ENCODE data around the gene PIK3C3. TPM values are rescaled to one million over a fixed set of nuclear protein-coding genes. Genes with fewer than 3 reads are reported as not detected.

Gene PIK3C3
- total RNA-seq, 1 donor from 2014 or later, result 78.4 TPM

- TF ChIP-seq CTCF (IDR thresholded peaks at IDR 0.05; ENCODE audit: unreplicated experiment), result peak; percentile 48
- Mint-ChIP-seq H3K4me3 (no peak overlapping the region), H3K27me3 (ENCODE audit: low read depth) (no peaks in the 10 kb centered on the region), H3K36me3 (peaks cover 12% of the 10 kb centered on the region), H3K9me3 (no peaks in the 10 kb centered on the region), H3K4me1 (peaks cover 16% of the 10 kb centered on the region), H3K27ac (no peak overlapping the region)
- no peak for DNase-seq (ENCODE audit: low spot score in 2 of 2, unreplicated experiment in 2 of 2)
These were observed 97.2 kb downstream of the PIK3C3 start for GRCh38 chr18:42052122-42052708.

- no peaks in the 10 kb centered on the region for H3K9me3 Mint-ChIP-seq
These were observed 98.3 kb downstream of the PIK3C3 start for GRCh38 chr18:42053188-42053781.

GRCh38 chr18:42064109-42064508 is 109.1 kb downstream of the PIK3C3 start:
- H3K27ac Mint-ChIP-seq, result no peak overlapping the region
- H3K36me3 Mint-ChIP-seq, result peaks cover 35% of the 10 kb centered on the region
- no peak for TF ChIP-seq CTCF (IDR thresholded peaks at IDR 0.05; ENCODE audit: unreplicated experiment)
- H3K4me1 Mint-ChIP-seq, result no peaks in the 10 kb centered on the region
- H3K9me3 Mint-ChIP-seq, result no peaks in the 10 kb centered on the region
- H3K27me3 Mint-ChIP-seq (ENCODE audit: low read depth), result no peaks in the 10 kb centered on the region
- H3K4me3 Mint-ChIP-seq, result no peak overlapping the region
- DNase-seq (ENCODE audit: low spot score in 2 of 2, unreplicated experiment in 2 of 2), result no peak

More at GRCh38 chr18:42053188-42053781, 98.3 kb downstream of the PIK3C3 start:
- Mint-ChIP-seq H3K36me3 (peaks cover 14% of the 10 kb centered on the region), H3K27ac (no peak overlapping the region), H3K4me1 (peaks cover 12% of the 10 kb centered on the region), H3K27me3 (ENCODE audit: low read depth) (no peaks in the 10 kb centered on the region), H3K4me3 (no peak overlapping the region)
- TF ChIP-seq CTCF (IDR thresholded peaks at IDR 0.05; ENCODE audit: unreplicated experiment), result peak; percentile 87
- peak; percentile 37 to 65 for DNase-seq (ENCODE audit: low spot score in 2 of 2, unreplicated experiment in 2 of 2)

- Mint-ChIP-seq H3K4me3 (no peak overlapping the region), H3K9me3 (no peaks in the 10 kb centered on the region), H3K4me1 (no peaks in the 10 kb centered on the region), H3K27ac (no peak overlapping the region), H3K27me3 (ENCODE audit: low read depth) (no peaks in the 10 kb centered on the region), H3K36me3 (peaks cover 47% of the 10 kb centered on the region)
- DNase-seq (ENCODE audit: low spot score in 2 of 2, unreplicated experiment in 2 of 2), result no peak
- TF ChIP-seq CTCF (IDR thresholded peaks at IDR 0.05; ENCODE audit: unreplicated experiment), result no peak
These were observed 112.5 kb downstream of the PIK3C3 start for GRCh38 chr18:42067518-42067917.

- DNase-seq (ENCODE audit: low spot score in 2 of 2, unreplicated experiment in 2 of 2), result no peak
- peaks cover 52% of the 10 kb centered on the region for H3K36me3 Mint-ChIP-seq
- TF ChIP-seq CTCF (IDR thresholded peaks at IDR 0.05; ENCODE audit: unreplicated experiment), result no peak
- H3K4me1 Mint-ChIP-seq, result no peaks in the 10 kb centered on the region
- peaks cover 3% of the 10 kb centered on the region for H3K9me3 Mint-ChIP-seq
- H3K27ac Mint-ChIP-seq, result no peak overlapping the region
- no peak overlapping the region for H3K4me3 Mint-ChIP-seq
- H3K27me3 Mint-ChIP-seq (ENCODE audit: low read depth), result no peaks in the 10 kb centered on the region
These were observed 113.0 kb downstream of the PIK3C3 start for GRCh38 chr18:42068030-42068429.
